Psoas muscle (tissue), 8 donors: ENCODE measurements around the gene MRM2. TPM values are rescaled to one million over a fixed set of nuclear protein-coding genes. Genes with fewer than 3 reads are reported as not detected.

Source experiments
- ATAC-seq, 4 donors: fragments of 200-7000 bp; cut with Tn5 transposase; one replicate each; pipeline ENCODE4 v1.9.1; 2020; ENCODE audit warnings: moderate library complexity in 3 of 4, mild to moderate bottlenecking in 2 of 4
- DNase-seq, 2 donors: peaks; one replicate each; pipeline ENCODE4 v3.0.0-alpha.2; 2020
- H3K27ac ChIP-seq: fragments of 200-600 bp; one replicate; pipeline ENCODE4 v1.8.0; 2022
- H3K27me3 ChIP-seq, 3 donors: fragments of 200-600 bp in 1 of 3; one replicate each; pipeline versions ENCODE4 v1.6.1 to v1.8.0; 2013 to 2022; ENCODE audit warnings: low read length in 2 of 3, mild to moderate bottlenecking in 2 of 3, moderate library complexity in 1 of 3; ENCODE audit not compliant: insufficient read depth in 3 of 3
- H3K36me3 ChIP-seq, 2 donors: fragments of 200-600 bp in 1 of 2; one replicate each; pipeline versions ENCODE4 v1.6.1 to v1.8.0; 2013 to 2022; ENCODE audit warnings: low read depth in 1 of 2, mild to moderate bottlenecking in 1 of 2, moderate library complexity in 1 of 2; ENCODE audit not compliant: insufficient read depth in 1 of 2
- H3K4me1 ChIP-seq: fragments of 200-600 bp; one replicate; pipeline ENCODE4 v1.8.0; 2022
- H3K4me3 ChIP-seq: fragments of 200-600 bp; one replicate; pipeline ENCODE4 v1.8.0; 2022; ENCODE audit warnings: mild to moderate bottlenecking
- H3K9me3 ChIP-seq: fragments of 200-600 bp; one replicate; pipeline ENCODE4 v1.8.0; 2022
- WGBS, 3 donors: extraction: QIAGEN DNeasy Blood & Tissue Kit; methylation state at CpG; one replicate each; pipeline versions ENCODE4 v1.1.6 to v1.1.7; 2013; 5-methylcytosine and 5-hydroxymethylcytosine counted together
- intact Hi-C, 2 donors: fragments of 100-400 bp; cut with DNase I; formaldehyde crosslinking; loops; one replicate each; pipeline versions ENCODE4 v1.11.0 to v1.14.2; 2022
- polyA plus RNA-seq, 3 donors: library from polyadenylated mRNA; stranded (reverse); fragments of 200-250 nt; gene quantifications; one replicate each; pipeline ENCODE4 v1.2.3, GENCODE V29; 2013
- total RNA-seq, 4 donors: library from RNA; stranded (reverse); fragmentation: NEBNext Ultra II Directional in 2 of 4; extraction: Animal tissue kit (Norgen Biotek cat#: 25700) in 2 of 4; gene quantifications; one replicate each; pipeline versions ENCODE4 v1.2.1 to v1.2.4, GENCODE V29; 2021 to 2023
- TF ChIP-seq, protein P1 (sequence below): fragments of 200-600 bp; IDR thresholded peaks from one replicate; pipeline ENCODE4 v1.8.0; 2022; ENCODE audit warnings: antibody characterized with exemption
- donor health status: healthy with polysubstance abuse.
- donor health status: DM: no; HTN: no; CAD: no; lungs with moderate emphysema.
- donor health status: Bipolar disorder and iron deficiency.
- donor health status: healthy.
- donor health status: DM: yes; HTN: yes; CAD: no.
- donor health status: DM: no; HTN: no; CAD: no.
- donor health status: DM: no; HTN: no; CAD: no.
- donor health status: DM: yes; HTN: yes; CAD: no.

MRM2 gene
- total and polyA plus RNA-seq, 7 donors: 15.9 to 53.0 (median 21.6) TPM

DNA sequence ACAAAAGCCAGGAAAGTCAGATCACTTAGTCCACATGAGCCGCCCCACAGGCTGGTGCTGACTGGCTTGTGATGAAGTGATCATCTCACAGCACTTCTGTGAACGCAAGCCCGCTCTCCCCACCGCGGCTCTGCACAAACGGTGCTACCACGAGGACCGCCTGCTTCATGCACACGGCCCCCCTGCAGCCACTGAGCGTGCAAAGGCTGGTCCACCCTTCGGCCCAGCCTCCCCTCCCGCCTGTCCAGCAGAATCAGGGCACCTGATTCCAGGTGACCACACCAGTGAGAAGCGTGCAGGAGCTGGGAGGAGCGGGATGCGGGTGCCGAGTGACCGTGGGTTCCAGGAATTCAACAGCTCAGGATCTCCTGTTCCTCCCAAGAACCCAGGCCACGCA, 41.4 kb downstream of the MRM2 start:
- TF ChIP-seq, protein P1, sequence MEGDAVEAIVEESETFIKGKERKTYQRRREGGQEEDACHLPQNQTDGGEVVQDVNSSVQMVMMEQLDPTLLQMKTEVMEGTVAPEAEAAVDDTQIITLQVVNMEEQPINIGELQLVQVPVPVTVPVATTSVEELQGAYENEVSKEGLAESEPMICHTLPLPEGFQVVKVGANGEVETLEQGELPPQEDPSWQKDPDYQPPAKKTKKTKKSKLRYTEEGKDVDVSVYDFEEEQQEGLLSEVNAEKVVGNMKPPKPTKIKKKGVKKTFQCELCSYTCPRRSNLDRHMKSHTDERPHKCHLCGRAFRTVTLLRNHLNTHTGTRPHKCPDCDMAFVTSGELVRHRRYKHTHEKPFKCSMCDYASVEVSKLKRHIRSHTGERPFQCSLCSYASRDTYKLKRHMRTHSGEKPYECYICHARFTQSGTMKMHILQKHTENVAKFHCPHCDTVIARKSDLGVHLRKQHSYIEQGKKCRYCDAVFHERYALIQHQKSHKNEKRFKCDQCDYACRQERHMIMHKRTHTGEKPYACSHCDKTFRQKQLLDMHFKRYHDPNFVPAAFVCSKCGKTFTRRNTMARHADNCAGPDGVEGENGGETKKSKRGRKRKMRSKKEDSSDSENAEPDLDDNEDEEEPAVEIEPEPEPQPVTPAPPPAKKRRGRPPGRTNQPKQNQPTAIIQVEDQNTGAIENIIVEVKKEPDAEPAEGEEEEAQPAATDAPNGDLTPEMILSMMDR: no peak
- Histone ChIP-seq H3K4me1 (peaks cover 34% of the 10 kb centered on the region), H3K4me3 (no peak overlapping the region), H3K9me3 (no peaks in the 10 kb centered on the region), H3K27ac (no peak overlapping the region), H3K36me3 (peaks cover 0 to 18% of the 10 kb centered on the region in 2 donors), H3K27me3 (no peaks in the 10 kb centered on the region)
- intact Hi-C loops: loop anchor here (10.0 kb wide), 2 partner anchors 386 to 536 kb away; no protein-coding TSS in a partner anchor
- WGBS, 3 donors: 94 to 96% (median 95%) methylated on average over 18 of the region's 18 CpGs
- no peak for DNase-seq
- no peak for ATAC-seq

DNA sequence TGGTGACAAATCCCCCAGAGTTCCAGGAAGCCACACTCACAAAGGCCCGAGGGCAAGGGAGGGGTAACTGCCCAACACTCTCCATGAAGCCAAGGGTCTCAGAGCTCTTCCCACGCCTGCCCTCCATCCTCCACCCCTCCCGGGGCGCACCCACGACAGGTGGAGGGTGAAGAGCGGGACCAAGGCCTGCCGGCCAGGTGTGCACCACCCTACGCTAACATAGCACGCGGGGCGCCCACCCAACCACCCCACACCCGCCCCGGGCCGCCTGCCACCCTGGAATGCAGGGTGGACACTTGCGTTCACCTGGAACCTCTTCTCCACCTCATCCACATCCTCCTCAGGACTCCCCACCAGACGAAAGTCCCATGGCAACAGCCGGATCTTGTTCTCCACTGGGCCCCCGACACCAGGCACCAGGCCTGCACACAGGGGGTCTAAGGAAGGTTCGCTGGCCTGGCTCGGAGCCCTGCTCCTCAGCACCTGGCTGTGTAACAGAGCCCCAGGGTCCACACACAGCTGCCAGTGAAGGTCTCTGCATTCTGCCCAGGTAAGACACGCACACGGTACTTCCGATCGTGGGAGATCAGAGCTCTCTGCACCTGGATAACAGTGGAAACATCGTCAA, 41.9 kb downstream of the MRM2 start:
- Histone ChIP-seq H3K36me3 (peaks cover 0 to 18% of the 10 kb centered on the region in 2 donors), H3K4me1 (peaks cover 39% of the 10 kb centered on the region), H3K27ac (no peak overlapping the region), H3K4me3 (no peak overlapping the region), H3K9me3 (no peaks in the 10 kb centered on the region), H3K27me3 (no peaks in the 10 kb centered on the region)
- intact Hi-C loops: loop anchor here (5.0 to 10.0 kb wide), 3 partner anchors 98 to 535 kb away; no protein-coding TSS in a partner anchor
- no peak for DNase-seq
- TF ChIP-seq, protein P1: no peak
- 94 to 96% (median 95%) methylated on average over 25 of the region's 25 CpGs for WGBS, 3 donors
- no peak for ATAC-seq

GRCh38 chr7:2199528-2199927, 42.5 kb downstream of the MRM2 start:
- Histone ChIP-seq H3K27me3 (no peaks in the 10 kb centered on the region), H3K36me3 (peaks cover 0 to 18% of the 10 kb centered on the region in 2 donors), H3K27ac (no peak overlapping the region), H3K4me1 (peaks cover 44% of the 10 kb centered on the region), H3K4me3 (no peak overlapping the region), H3K9me3 (no peaks in the 10 kb centered on the region)
- no peak for ATAC-seq
- 95 to 98% (median 96%) methylated on average over 16 of the region's 16 CpGs for WGBS, 3 donors
- no peak for DNase-seq
- intact Hi-C loops: loop anchor here in 1 of 2 donors (5.0 kb wide), 1 partner anchor 97 kb away; no protein-coding TSS in a partner anchor
- TF ChIP-seq, protein P1: no peak

GRCh38 chr7:2198760-2199159, 43.2 kb downstream of the MRM2 start:
- Histone ChIP-seq H3K36me3 (peaks cover 0 to 18% of the 10 kb centered on the region in 2 donors), H3K4me1 (peaks cover 52% of the 10 kb centered on the region), H3K27me3 (no peaks in the 10 kb centered on the region), H3K27ac (no peak overlapping the region), H3K9me3 (no peaks in the 10 kb centered on the region), H3K4me3 (no peak overlapping the region)
- TF ChIP-seq, protein P1: no peak
- no peak for ATAC-seq
- DNase-seq: no peak
- 90 to 93% (median 92%) methylated on average over 10 of the region's 10 CpGs for WGBS, 3 donors
- intact Hi-C loops: loop anchor here in 1 of 2 donors (5.0 kb wide), 1 partner anchor 96 kb away; no protein-coding TSS in a partner anchor
